ENCODE results near the gene PEPD.

The PEPD gene

DNA sequence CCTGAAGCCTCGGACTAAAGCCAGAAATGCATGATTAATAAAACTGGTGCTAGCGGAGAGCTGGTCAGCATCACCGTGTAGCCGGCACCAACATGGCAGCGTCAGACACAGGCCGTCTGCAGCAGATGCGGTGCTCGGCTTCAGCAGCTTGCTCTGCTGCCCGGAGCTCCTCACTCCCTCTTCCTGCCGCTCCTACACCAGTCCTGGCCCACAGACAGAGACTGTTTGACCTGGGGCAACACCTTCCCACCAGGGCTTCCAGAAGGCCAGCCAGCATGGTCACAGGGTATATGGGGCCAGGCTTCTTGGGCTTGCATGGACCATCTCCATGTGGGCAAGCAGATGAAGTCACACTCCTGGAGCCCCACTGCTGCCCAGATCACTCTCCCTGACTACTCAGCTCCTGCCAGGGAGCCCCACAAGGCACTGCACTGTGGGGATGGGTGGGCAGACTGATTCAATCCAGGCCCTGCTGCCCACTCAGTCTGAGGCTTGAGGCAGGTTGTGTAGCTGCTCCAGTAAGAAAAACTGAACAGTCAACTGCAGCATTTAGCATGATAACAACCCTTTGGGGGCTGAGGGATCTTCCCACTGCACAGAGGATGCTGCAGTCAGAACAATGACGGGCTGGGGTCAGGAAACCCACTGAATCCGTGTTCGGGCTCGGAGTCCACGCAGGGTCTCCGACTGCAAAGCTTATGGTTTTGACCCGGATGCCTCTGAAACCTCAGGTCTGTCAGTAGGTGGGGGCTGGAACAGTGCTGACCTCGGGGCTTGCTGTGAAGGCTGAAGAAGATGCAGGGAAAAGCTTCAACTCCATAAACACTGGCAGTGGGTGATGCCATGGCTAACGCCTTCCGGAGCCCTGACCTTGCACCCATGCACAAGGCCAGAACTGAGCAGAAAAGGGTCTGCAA is 102.5 kb downstream of the PEPD start:
- no peak for DNase-seq

DNA sequence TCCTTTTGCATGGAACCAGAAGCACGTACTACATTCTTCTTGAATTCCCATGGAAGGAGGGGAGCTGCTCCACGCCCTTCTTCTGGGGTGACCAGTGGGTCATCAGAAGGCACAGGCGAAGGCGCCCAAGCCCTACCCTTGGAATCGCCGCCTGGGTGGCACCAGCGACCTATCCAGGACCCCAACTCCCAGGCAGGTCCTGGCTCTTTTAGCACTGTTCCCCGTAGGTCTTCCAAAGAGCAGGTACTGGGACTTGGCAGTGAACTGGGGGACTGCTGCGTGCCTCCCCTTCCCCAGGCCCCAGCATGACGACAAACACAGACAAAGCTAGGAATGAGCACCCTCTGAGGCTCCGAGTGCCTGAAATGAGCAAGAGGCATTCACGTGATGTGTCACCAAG is 103.1 kb downstream of the PEPD start:
- no peak for DNase-seq

- no peak for DNase-seq
Observed at GRCh38 chr19:33417751-33418150, 103.8 kb downstream of the PEPD start.

DNA sequence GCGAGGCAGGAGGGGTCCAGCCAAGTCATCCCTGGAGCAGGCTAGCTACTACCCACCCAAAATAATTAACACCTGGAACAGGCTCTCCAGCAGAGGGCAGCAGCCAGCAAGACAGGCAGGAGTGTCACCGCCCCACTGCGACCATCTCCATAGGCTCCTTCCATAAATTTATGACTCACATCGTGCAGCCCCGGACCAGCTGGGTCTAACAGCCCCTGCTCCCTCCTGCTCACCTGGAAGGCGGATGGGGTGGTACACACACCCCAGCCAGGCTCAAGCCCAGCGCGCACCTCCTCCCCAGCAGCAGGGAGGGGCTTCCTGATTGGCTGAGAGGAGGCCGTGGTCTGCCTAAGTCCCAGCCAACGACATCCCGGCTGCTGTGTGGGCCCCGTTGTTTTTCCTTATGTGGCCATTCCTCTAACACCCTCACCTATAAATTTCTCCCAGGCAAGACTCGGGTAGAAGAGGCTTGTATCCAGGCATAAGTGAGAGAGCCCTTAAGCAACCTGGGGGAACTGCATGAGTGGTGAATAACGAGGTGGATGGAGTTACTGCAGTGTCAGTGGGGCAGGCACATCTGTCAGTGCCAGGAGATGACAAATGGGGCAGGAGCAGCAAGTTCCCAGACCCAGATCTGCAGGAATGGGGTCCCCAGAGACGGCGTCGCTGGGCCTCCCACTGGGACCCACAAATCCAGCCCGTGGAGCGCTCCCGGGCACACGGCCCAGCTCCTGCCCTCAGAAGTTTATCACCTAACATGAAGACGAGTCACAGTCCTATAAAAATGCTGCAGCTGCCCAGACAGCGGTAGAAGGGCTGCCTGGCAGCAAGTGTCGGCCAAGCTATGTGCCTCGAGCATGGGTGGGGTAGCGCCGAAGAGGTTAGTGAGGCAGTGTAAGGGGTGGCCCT is 105.0 kb downstream of the PEPD start:
- peak; percentile 29 for DNase-seq

DNA sequence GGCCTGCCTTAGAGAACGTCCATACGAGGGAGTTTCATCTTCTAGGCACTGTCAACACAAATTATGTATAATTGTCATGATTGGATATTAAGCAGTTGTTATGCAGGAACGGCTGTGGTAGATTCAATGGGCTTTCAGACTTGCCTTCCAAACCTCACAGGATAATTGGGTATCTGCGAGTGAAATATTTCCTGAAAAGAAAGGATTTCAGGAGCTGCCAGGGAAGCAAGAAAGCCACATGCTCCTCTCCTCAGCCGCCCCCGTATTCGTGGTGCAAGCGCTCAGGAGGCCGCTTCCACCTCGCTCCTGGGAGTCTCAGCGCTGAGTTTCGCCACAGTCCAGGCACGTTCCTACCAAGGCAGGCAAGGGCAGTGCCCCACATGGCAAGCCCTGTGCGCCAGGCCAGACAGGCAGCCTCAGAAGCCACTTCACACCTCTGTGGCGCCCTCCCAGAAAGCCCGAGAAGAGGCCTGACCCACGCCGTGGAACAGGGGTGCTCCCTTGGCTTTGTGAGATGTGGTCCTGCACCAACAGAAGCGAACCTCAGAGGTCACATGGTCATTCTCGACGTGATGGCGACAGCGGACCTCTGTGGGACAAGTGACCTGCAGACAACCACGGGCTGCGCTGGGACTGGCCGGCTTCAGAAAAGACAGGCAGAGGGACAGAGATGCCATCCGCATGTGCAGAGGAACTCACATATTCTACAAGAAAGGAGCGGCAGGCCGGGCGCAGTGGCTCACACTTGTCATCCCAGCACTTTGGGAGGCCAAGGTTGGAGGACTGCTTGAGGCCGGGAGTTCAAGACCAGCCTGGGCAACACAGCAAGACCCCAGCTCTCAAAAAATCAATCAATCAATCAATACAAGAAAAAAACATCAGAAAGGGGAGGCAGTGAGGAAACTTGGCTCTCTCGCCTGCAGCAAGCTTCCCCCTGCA is 106.7 kb downstream of the PEPD start:
- DNase-seq, result no peak

GRCh38 chr19:33413868-33414666 is 107.5 kb downstream of the PEPD start:
- no peak for DNase-seq

- DNase-seq, result no peak
Observed at GRCh38 chr19:33413426-33413725, 108.2 kb downstream of the PEPD start.

GRCh38 chr19:33412601-33413425 is 108.8 kb downstream of the PEPD start:
- no peak for DNase-seq

- no peak for DNase-seq
Observed at GRCh38 chr19:33411621-33412180, 109.9 kb downstream of the PEPD start.

DNA sequence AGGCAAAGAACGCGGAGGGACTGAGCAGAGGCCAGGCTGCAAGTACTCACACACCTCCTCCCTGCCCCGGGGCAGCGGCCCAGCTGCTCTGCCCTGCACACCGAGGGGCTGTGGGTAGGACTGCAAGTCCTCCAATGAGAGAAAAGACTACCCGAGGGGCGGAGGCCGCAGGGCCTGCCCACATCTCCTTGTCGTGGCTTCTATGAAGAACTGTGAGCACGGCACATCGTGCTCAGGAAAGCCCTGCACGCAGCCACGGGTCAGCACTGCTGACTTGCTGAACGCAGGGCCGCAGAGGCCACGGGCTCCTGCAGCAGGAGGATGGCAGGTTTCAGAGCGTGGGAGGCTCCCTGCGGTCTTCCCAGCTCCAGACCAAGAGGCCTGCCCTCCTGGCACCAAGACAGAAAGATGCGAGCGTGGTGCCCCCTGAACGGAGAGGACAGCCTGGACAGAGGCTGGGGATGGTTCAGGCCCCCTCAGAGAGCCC is 110.6 kb downstream of the PEPD start:
- DNase-seq, result no peak

- no peak for DNase-seq
Observed at GRCh38 chr19:33409906-33410685, 111.5 kb downstream of the PEPD start.

DNA sequence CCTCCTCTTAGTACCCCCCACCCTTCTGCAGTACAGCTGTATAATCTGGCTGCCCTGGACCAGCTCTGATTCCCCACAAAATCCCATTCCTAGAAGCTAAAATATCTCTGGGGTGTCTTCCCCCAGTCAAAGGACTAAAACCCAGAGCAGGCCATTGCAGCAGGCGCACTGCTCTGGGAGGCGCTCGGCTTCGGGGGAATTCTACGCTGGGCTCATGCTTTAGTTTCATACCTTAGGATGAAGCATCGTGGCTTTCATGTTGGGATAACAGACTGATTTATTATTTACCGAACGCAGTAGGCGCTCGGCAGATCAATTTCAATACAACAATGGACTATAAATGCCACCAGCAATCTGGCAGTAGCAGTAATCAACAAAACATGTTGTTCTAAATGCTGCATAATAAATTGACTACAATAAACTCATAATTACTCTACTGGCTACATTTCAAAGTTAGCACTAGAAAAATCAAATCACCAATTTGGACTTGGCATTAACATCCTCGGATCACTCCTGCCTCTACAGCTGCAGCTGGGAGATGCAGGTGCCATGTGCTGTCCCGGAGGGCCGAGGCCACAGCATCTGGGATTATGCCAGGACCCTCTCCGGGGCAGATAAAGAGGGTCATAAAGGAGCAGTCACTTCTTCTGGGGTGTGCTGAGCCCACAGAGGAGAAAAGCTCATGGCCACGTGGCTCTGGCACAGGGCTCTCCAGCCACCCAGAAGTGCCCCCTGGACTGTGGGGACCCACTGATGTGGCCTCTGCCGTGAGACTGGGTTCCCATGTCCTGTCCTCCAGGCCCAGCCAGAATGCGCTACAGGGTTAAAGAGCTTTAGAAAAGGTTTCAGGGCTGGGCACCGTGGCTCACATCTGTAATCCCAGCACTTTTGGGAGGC is 112.8 kb downstream of the PEPD start:
- no peak for DNase-seq

DNA sequence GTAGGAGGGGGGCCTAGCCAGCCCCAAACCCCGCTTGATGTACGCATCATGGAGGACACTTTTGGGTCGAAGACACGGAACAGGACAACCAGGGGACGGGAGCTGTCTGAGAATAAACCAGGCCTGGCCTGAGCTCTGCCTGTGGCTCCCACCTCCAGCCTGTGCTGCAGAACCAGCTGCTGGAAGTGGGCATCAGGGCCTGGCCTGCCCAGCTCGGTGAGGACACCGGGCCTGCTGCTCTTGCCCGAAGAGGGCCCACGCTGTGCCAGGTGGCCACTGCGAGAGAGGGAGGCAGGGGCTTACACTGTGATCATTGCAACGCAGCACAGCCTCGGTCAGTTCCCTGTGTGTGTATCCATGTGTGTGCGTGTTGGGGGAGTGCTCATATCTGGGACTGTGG is 113.5 kb downstream of the PEPD start:
- DNase-seq, result no peak

GRCh38 chr19:33407716-33408115 is 113.9 kb downstream of the PEPD start:
- no peak for DNase-seq

- no peak for DNase-seq
Observed at GRCh38 chr19:33407140-33407551, 114.4 kb downstream of the PEPD start.

GRCh38 chr19:33406521-33407139 is 115.0 kb downstream of the PEPD start:
- peak; percentile 24 for DNase-seq

DNA sequence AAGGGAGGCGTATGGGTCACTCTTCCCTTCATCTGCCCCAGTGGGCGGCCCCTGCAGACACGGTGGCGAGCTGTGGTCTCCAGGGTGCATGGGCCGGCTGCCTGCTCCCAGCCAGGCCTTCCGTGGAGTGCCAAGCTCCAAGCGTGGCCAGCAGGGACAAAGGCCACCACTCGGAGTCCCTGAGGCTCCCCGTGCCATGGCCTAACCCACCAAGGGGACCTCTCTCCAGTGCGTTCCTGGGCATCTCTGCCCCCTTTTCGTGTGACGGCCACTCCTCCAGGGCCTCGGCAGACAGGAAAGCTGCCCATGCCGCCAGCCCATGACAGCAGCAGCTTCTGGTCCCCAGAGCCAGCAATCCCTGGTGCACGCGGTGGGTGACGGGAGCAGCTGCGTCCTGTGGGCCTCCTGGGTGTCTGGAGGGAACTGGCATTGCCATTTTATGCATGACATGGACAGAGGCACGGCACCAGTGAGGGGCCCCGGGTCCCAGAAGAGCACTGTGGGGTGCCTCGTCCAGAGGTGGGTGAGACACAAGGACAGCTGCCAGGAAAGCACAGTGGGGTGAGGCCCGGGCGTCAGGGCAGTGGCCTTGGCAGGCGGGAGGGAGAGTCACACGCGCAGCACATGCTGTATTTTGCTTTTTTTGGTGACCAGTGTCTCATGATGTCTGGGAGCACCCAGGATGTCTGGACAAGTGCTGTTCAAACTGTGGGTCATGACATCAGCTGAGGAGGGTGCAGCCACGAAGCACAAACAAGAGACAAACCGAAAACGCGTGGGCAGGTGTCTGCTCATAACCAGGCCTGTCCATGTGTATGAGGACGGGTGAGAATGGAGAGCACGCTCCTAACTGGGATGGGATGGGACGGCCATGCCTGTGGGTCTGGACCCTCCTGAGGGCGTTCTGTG is 115.8 kb downstream of the PEPD start:
- no peak for DNase-seq

Measured in HCEC 1CT (cell line).